IMR-90 (cell line): ENCODE measurements around the gene CD33. TPM values are rescaled to one million over a fixed set of nuclear protein-coding genes. Genes with fewer than 3 reads are reported as not detected.

ENCODE experiments used
- ATAC-seq: fragments of 200-7000 bp; cut with Tn5 transposase; 2 replicates; pipeline ENCODE4 v1.9.1; 2020; ENCODE audit warnings: low read depth, mild to moderate bottlenecking, moderate library complexity
- BruUV-seq: library from RNA; stranded (reverse); fragments of 400-500 nt; replicated peaks from 2 replicates; lab custom pipeline; 2021; lab: Mats Ljungman, UMichigan
- CTCF ChIA-PET: fragments of 300-600 bp; formaldehyde crosslinking; extraction: SDS; loops from one replicate; lab custom pipeline; 2021; ENCODE audit warnings: antibody characterized with exemption; lab: Yijun Ruan, JAX
- POLR2A ChIA-PET: fragments of 300-600 bp; sonication (Branson Sonifier 250); formaldehyde crosslinking; loops from one replicate; lab custom pipeline; 2022; ENCODE audit warnings: antibody characterized with exemption; ENCODE audit not compliant: unreplicated experiment; lab: Charles Lee
- DNase-seq: peaks from one replicate; pipeline ENCODE4 v3.0.0; 2013
- H2AFZ ChIP-seq: replicated peaks from 2 replicates; pipeline ENCODE3; 2013; ENCODE audit warnings: low read length, mild to moderate bottlenecking; ENCODE audit not compliant: poor library complexity
- H2AK5ac ChIP-seq: 2 replicates; pipeline ENCODE4 v1.6.1; 2013; ENCODE audit warnings: low read depth, low read length, inconsistent platforms
- H2AK9ac ChIP-seq: replicated peaks from 2 replicates; pipeline ENCODE3; 2013; ENCODE audit warnings: mild to moderate bottlenecking, low read depth, low read length, moderate library complexity; ENCODE audit not compliant: poor library complexity
- H2BK120ac ChIP-seq: 2 replicates; pipeline ENCODE4 v1.6.1; 2013; ENCODE audit warnings: low read depth, low read length, inconsistent platforms
- H2BK15ac ChIP-seq: 3 replicates; pipeline ENCODE4 v1.6.1; 2013; ENCODE audit warnings: low read depth, low read length, inconsistent platforms
- H2BK20ac ChIP-seq: 2 replicates; pipeline ENCODE4 v1.6.1; 2013; ENCODE audit warnings: low read depth, mild to moderate bottlenecking, inconsistent platforms, low read length, moderate library complexity
- H2BK5ac ChIP-seq: 2 replicates; pipeline ENCODE4 v1.6.1; 2013; ENCODE audit warnings: mild to moderate bottlenecking, low read depth, low read length, inconsistent platforms; ENCODE audit not compliant: poor library complexity, severe bottlenecking
- H3K14ac ChIP-seq: replicated peaks from 2 replicates; pipeline ENCODE4 v1.6.1; 2013; ENCODE audit warnings: low read depth, low read length, inconsistent platforms
- H3K18ac ChIP-seq: 2 replicates; pipeline ENCODE4 v1.6.1; 2013; ENCODE audit warnings: low read depth, low read length, control low read depth
- H3K23ac ChIP-seq: 2 replicates; pipeline ENCODE4 v1.6.1; 2013; ENCODE audit warnings: low read depth, low read length, inconsistent platforms
- H3K27ac ChIP-seq: 2 replicates; pipeline ENCODE4 v1.5.1; 2013; ENCODE audit warnings: mild to moderate bottlenecking, control low read depth, low read length; ENCODE audit not compliant: insufficient read depth
- H3K27me3 ChIP-seq: 2 replicates; pipeline ENCODE4 v1.6.1; 2013; ENCODE audit warnings: low read length; ENCODE audit not compliant: control insufficient read depth, insufficient read depth
- H3K36me3 ChIP-seq: 2 replicates; pipeline ENCODE4 v1.6.1; 2013; ENCODE audit warnings: low read length, mixed read lengths; ENCODE audit not compliant: control insufficient read depth, insufficient read depth
- H3K4ac ChIP-seq: 2 replicates; pipeline ENCODE4 v1.6.1; 2013; ENCODE audit warnings: low read depth, low read length, inconsistent platforms
- H3K4me1 ChIP-seq: 2 replicates; pipeline ENCODE4 v1.6.1; 2013; ENCODE audit warnings: low read length, mixed read lengths; ENCODE audit not compliant: control insufficient read depth, insufficient read depth
- H3K4me2 ChIP-seq: 2 replicates; pipeline ENCODE4 v1.6.1; 2013; ENCODE audit warnings: low read depth, mild to moderate bottlenecking, control low read depth, low read length, moderate library complexity
- H3K4me3 ChIP-seq: 2 replicates; pipeline ENCODE4 v1.5.1; 2013; ENCODE audit warnings: low read depth, mild to moderate bottlenecking, control low read depth, low read length, moderate library complexity; ENCODE audit not compliant: insufficient read depth
- H3K56ac ChIP-seq: 2 replicates; pipeline ENCODE4 v1.6.1; 2013; ENCODE audit warnings: low read length, inconsistent platforms; ENCODE audit not compliant: insufficient read depth; ENCODE audit errors: extremely low read depth
- H3K79me1 ChIP-seq, 2 experiments: 2 replicates each; pipeline ENCODE4 v1.6.1; 2013; ENCODE audit warnings: low read length in 2 of 2, inconsistent platforms in 1 of 2, low read depth in 1 of 2
- H3K9ac ChIP-seq: 2 replicates; pipeline ENCODE4 v1.6.1; 2013; ENCODE audit warnings: low read depth, low read length, control low read depth
- H3K9me1 ChIP-seq: 2 replicates; pipeline ENCODE4 v1.6.1; 2013; ENCODE audit warnings: low read length, inconsistent platforms; ENCODE audit not compliant: insufficient read depth
- H3K9me3 ChIP-seq: 2 replicates; pipeline ENCODE4 v1.6.1; 2013; ENCODE audit warnings: low read length; ENCODE audit not compliant: control insufficient read depth, insufficient read depth
- H4K20me1 ChIP-seq: 2 replicates; pipeline ENCODE4 v1.6.1; 2013; ENCODE audit warnings: low read length, inconsistent platforms; ENCODE audit not compliant: insufficient read depth
- H4K5ac ChIP-seq: 2 replicates; pipeline ENCODE4 v1.6.1; 2013; ENCODE audit warnings: mild to moderate bottlenecking, low read depth, low read length, control low read depth
- H4K8ac ChIP-seq, 2 experiments: 2 replicates each; pipeline ENCODE4 v1.6.1; 2013; ENCODE audit warnings: low read depth in 2 of 2, low read length in 2 of 2, control low read depth in 1 of 2, inconsistent platforms in 1 of 2
- H4K91ac ChIP-seq: 2 replicates; pipeline ENCODE4 v1.6.1; 2013; ENCODE audit warnings: low read depth, low read length, inconsistent platforms; ENCODE audit not compliant: insufficient read depth
- BHLHE40 ChIP-seq: fragments of 150-350 bp; IDR thresholded peaks from 2 replicates; pipeline ENCODE4 v1.6.1; 2016; ENCODE audit warnings: mild to moderate bottlenecking, low read depth, low read length
- MAFK ChIP-seq: IDR thresholded peaks from 2 replicates; pipeline ENCODE4 v1.6.1; 2012; ENCODE audit warnings: low read depth, low read length, improper control_type of control experiment
- MXI1 ChIP-seq: IDR thresholded peaks from 2 replicates; pipeline ENCODE4 v1.6.1; 2012; ENCODE audit warnings: low read depth, mild to moderate bottlenecking, low read length, moderate library complexity, borderline replicate concordance
- NFE2L2 ChIP-seq: fragments of 150-350 bp; IDR thresholded peaks from 2 replicates; pipeline ENCODE4 v1.6.1; 2016; ENCODE audit warnings: low read depth, mild to moderate bottlenecking, low read length
- POLR2A ChIP-seq: IDR thresholded peaks from 2 replicates; pipeline ENCODE4 v1.6.1; 2012; ENCODE audit warnings: mild to moderate bottlenecking, low read depth, low read length
- RCOR1 ChIP-seq: IDR thresholded peaks from 2 replicates; pipeline ENCODE4 v1.6.1; 2012; ENCODE audit warnings: mild to moderate bottlenecking, low read length, improper control_type of control experiment; ENCODE audit not compliant: insufficient replicate concordance
- SMC3 ChIP-seq: fragments of 150-350 bp; IDR thresholded peaks from 2 replicates; pipeline ENCODE4 v1.6.1; 2016; ENCODE audit warnings: low read depth, mild to moderate bottlenecking, antibody characterized with exemption, low read length, moderate library complexity
- USF2 ChIP-seq: fragments of 150-350 bp; IDR thresholded peaks from 2 replicates; pipeline ENCODE4 v1.6.1; 2017; ENCODE audit warnings: mild to moderate bottlenecking, antibody characterized with exemption, low read length, low read depth
- WGBS, 2 experiments: methylation state at CpG; one replicate each; pipeline versions ENCODE4 v1.1.5 to v1.1.7; 2013; ENCODE audit warnings: missing lambda C conversion rate in 2 of 2; ENCODE audit not compliant: insufficient read length in 1 of 2; ENCODE audit errors: extremely low coverage in 2 of 2; 5-methylcytosine and 5-hydroxymethylcytosine counted together
- dilution Hi-C: fragments of 300-500 bp; cut with HindIII; formaldehyde crosslinking; loops from one replicate; pipeline ENCODE4 v1.14.3; 2018; ENCODE audit warnings: low sequenced_read_pairs; ENCODE audit not compliant: unreplicated experiment
- in situ Hi-C: fragments of 300-500 bp; cut with MboI; formaldehyde crosslinking; loops from 3 replicates; pipeline ENCODE4 v1.14.3; 2019; ENCODE audit warnings: low sequenced_read_pairs, inconsistent platforms, mixed read lengths
- intact Hi-C: fragments of 100-400 bp; cut with micrococcal nuclease; formaldehyde crosslinking; loops from 2 replicates; pipeline ENCODE4 v1.10.0; 2022
- polyA plus RNA-seq, 3 experiments: library from polyadenylated mRNA; depleted of rRNA; stranded (reverse); fragments of >200 nt; gene quantifications; 2 replicates each; pipeline ENCODE4 v1.2.3, GENCODE V29; 2012; ENCODE audit warnings: low replicate concordance in 1 of 3
- total RNA-seq: library from RNA; depleted of rRNA; stranded (reverse); fragments of >200 nt; gene quantifications from 2 replicates; pipeline ENCODE4 v1.2.3, GENCODE V29; 2012

CD33 gene
- total and polyA plus RNA-seq, 2 of the 4 experiments (the other 2 are of a cell fraction): not detected

GRCh38 chr19:51186323-51186722 is 38.6 kb upstream of the CD33 start:
- H3K9me3 ChIP-seq: peaks cover 4% of the 10 kb centered on the region; the same call in 1 of the 2 replicates
- H3K27ac ChIP-seq: no peak overlapping the region
- intact Hi-C loops: no loop called here
- no TSS peak for BruUV-seq
- no peak overlapping the region for H4K91ac ChIP-seq
- H2AFZ ChIP-seq: no peak overlapping the region
- H2BK120ac ChIP-seq: no peak overlapping the region
- H2BK20ac ChIP-seq: no peak overlapping the region
- no peak overlapping the region for H4K5ac ChIP-seq
- H3K79me1 ChIP-seq: no peaks in the 10 kb centered on the region
- no peak overlapping the region for H3K4ac ChIP-seq
- WGBS, 2 experiments: 80% methylated on average over 2 of the region's 13 CpGs; no CpG with 5 or more reads in 1 of the 2 experiments
- ChIA-PET POLR2A (no interaction called here), CTCF (no interaction called here)
- no peaks in the 10 kb centered on the region for H3K27me3 ChIP-seq
- no peaks in the 10 kb centered on the region for H4K20me1 ChIP-seq
- H3K18ac ChIP-seq: no peak overlapping the region
- H3K14ac ChIP-seq: no peak overlapping the region
- no peak overlapping the region for H3K23ac ChIP-seq
- no peak overlapping the region for H3K56ac ChIP-seq
- in situ Hi-C loops: no loop called here
- H3K36me3 ChIP-seq: no peaks in the 10 kb centered on the region
- no peak overlapping the region for H2BK5ac ChIP-seq
- H3K4me1 ChIP-seq: no peaks in the 10 kb centered on the region
- no peak overlapping the region for H3K9ac ChIP-seq
- no peak overlapping the region for H4K8ac ChIP-seq
- TF ChIP-seq MAFK (no peak), NFE2L2 (no peak), SMC3 (no peak), MXI1 (no peak), BHLHE40 (no peak), RCOR1 (no peak), POLR2A (no peak), USF2 (no peak)
- DNase-seq: no peak
- no peaks in the 10 kb centered on the region for H3K9me1 ChIP-seq
- no peak overlapping the region for H2BK15ac ChIP-seq
- H3K4me3 ChIP-seq: no peak overlapping the region
- dilution Hi-C loops: no loop called here
- no peak overlapping the region for H2AK9ac ChIP-seq
- no peak for ATAC-seq
- H2AK5ac ChIP-seq: no peak overlapping the region
- no peak overlapping the region for H3K4me2 ChIP-seq
